ENCODE data around the gene TULP3.
"Not testable (repeated sequence)": the region's sequence is repeated elsewhere in the genome, so short reads cannot be mapped to it uniquely, and the experiment has no call there.

TULP3 gene

DNA sequence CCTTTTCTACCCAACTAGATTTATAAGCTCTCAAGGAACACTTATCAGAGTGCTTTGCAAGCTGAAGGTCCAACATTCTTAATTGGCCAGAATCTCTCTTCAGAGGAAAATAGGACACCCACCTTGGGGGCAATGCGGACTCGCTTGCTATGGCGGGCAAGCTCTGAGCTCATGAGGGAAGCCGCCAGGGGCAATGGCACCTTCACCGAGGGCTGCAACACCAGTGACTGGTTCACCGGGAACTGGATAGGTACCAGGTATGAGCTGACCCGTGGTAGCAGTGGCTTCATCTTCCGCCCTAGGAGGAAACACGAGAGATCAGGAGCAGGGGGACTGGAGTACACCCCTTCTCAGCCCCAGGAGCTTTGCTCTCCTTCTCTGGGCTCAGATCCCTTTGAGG lies 26.5 kb upstream of the TULP3 start:
- no peak for DNase-seq (ENCODE audit: low read depth)
- H3K4me3 ChIP-seq (ENCODE audit: low read depth, low read length), result no peak overlapping the region
- TF ChIP-seq POLR2A (IDR thresholded peaks at IDR 0.05; ENCODE audit: extremely low read depth, insufficient read length) (no peak), MYC (IDR thresholded peaks at IDR 0.05; ENCODE audit: low read depth, low read length) (no peak)
- TF ChIP-seq, protein P1, sequence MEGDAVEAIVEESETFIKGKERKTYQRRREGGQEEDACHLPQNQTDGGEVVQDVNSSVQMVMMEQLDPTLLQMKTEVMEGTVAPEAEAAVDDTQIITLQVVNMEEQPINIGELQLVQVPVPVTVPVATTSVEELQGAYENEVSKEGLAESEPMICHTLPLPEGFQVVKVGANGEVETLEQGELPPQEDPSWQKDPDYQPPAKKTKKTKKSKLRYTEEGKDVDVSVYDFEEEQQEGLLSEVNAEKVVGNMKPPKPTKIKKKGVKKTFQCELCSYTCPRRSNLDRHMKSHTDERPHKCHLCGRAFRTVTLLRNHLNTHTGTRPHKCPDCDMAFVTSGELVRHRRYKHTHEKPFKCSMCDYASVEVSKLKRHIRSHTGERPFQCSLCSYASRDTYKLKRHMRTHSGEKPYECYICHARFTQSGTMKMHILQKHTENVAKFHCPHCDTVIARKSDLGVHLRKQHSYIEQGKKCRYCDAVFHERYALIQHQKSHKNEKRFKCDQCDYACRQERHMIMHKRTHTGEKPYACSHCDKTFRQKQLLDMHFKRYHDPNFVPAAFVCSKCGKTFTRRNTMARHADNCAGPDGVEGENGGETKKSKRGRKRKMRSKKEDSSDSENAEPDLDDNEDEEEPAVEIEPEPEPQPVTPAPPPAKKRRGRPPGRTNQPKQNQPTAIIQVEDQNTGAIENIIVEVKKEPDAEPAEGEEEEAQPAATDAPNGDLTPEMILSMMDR (IDR thresholded peaks at IDR 0.05; ENCODE audit: low read depth, low read length), result no peak
- TF ChIP-seq, protein P2, sequence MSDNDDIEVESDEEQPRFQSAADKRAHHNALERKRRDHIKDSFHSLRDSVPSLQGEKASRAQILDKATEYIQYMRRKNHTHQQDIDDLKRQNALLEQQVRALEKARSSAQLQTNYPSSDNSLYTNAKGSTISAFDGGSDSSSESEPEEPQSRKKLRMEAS (IDR thresholded peaks at IDR 0.05; ENCODE audit: low read depth, low read length), result no peak

DNA sequence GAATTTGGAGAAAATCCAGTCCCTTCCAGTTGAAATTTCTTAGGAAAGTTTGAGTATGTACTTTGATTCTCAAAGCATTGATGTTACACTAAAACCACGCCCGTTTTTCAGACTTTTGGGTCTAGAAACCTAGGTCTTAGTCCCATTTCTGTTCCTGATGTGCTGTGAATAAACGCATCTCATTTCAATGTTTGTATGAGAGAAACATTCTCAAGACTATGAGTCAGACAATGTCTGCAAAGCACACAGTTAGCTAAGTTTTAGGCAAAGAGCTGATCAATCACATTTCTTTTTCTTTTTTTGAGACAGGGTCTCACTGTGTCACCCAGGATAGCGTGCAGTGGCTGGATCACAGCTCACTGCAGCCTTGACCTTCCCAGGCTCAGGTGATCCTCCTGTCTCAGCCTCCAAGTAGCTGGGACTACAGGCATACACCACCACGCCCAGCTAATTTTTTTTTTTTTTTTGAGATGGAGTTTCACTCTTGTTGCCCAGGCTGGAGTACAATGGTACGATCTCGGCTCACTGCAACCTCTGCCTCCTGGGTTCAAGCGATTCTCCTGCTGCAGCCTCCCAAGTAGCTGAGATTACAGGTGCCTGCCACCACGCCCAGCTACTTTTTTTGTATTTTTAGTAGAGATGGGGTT lies 21.6 kb upstream of the TULP3 start:
- DNase-seq (ENCODE audit: low read depth), result not testable (repeated sequence)

DNA sequence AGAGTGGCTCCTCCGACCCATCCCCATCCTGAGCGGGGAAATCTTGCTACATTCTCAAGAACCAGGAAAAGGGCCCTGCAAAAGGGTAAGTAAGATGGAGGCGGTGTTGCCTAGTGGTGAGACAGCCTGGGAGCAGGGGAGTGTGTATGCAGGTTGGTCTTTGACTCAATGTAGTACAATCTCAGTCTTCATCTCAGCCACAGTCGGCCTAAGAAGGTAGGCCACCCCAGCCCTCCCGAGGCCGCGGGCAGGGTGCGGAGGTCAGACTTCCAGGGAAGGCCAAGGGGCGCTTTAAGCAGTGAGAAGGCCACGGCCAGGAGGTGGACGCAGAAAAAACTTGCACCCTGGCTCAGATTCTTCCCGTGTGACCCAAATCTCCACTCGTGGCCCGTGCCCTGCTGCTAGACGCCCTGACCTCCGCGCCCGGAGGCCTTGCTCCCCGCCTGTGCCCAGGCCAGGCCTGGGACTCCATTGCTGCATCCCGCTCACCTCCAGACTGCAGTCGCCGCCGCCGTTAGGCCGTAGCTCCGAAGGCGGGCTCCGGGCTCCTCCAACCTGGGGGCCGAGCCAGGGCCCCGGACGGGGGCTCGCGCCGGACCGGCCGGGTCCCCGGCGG lies 14.2 kb upstream of the TULP3 start:
- H3K4me3 ChIP-seq (ENCODE audit: low read depth, low read length), result peak overlapping the region; percentile 88
- TF ChIP-seq, protein P1 (IDR thresholded peaks at IDR 0.05; ENCODE audit: low read depth, low read length), result no peak
- TF ChIP-seq, protein P2 (IDR thresholded peaks at IDR 0.05; ENCODE audit: low read depth, low read length), result no peak
- TF ChIP-seq MYC (IDR thresholded peaks at IDR 0.05; ENCODE audit: low read depth, low read length), result no peak
- TF ChIP-seq POLR2A (IDR thresholded peaks at IDR 0.05; ENCODE audit: extremely low read depth, insufficient read length), result no peak
- peak; percentile 45 for DNase-seq (ENCODE audit: low read depth)

More for the DNA sequence above, 21.6 kb upstream of the TULP3 start:
- H3K4me3 ChIP-seq (ENCODE audit: low read depth, low read length), result not testable (repeated sequence)

DNA sequence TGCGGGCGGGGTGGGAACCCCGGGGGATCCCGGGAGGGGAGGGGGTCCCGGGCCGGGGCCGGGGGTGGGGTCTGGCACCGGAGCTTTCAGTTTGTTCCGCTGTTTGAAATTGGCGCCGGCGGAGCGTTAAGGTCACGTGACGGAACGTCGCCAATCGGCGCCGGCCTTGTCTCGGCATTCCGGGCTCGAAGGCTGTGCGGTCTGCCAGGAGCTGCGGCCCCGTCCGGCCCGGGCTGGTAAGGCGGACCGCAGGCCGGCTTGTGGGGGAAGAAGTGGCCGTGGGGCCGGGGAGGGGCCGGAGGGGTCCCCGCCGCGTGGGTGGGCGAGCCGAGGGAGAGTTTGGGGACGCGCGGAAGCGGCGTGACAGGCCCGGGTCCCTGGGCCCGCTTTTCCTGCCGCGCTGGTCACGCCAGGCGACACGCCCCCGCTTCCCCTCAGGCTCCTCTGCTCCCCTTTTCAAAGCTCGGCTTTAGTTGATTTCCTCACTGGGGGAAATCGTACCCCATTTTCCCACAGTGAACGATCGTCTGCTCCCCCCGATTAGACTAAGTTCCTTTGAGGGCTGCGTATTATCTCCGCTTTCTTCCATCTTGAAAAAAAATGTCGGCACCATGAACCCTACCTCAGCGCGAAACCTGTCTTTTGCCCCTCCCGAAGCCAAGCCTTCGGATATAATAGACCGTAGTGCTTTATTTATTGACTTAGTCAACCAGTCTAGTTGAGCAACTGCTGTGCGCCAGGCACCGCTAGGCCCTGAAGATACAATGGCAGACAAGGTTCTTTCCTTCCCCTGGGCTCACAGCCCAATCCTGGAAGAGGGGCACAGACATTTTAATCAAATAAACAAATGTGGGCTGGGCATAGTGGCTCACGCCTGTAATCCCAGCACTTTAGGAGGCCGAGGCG lies 13.4 kb upstream of the TULP3 start, which contains the start of the genes FOXM1 and RHNO1:
FOXM1 (minus strand) TSS at position 128 of the 906 bp plus-strand sequence. CDS start 2,696 bp downstream, outside the sequence.
RHNO1 (plus strand) TSS at position 177 of the 906 bp plus-strand sequence. CDS start 8,144 bp downstream, outside the sequence.
- TF ChIP-seq POLR2A (IDR thresholded peaks at IDR 0.05; ENCODE audit: extremely low read depth, insufficient read length) (peak; percentile 70), MYC (IDR thresholded peaks at IDR 0.05; ENCODE audit: low read depth, low read length) (peak; percentile 64)
- TF ChIP-seq, protein P2 (IDR thresholded peaks at IDR 0.05; ENCODE audit: low read depth, low read length), result peak; percentile 88
- TF ChIP-seq, protein P1 (IDR thresholded peaks at IDR 0.05; ENCODE audit: low read depth, low read length), result no peak
- peak within 1 kb of the TSS; percentile 88 for H3K4me3 ChIP-seq (ENCODE audit: low read depth, low read length)
- DNase-seq (ENCODE audit: low read depth), result peak; percentile 91

DNA sequence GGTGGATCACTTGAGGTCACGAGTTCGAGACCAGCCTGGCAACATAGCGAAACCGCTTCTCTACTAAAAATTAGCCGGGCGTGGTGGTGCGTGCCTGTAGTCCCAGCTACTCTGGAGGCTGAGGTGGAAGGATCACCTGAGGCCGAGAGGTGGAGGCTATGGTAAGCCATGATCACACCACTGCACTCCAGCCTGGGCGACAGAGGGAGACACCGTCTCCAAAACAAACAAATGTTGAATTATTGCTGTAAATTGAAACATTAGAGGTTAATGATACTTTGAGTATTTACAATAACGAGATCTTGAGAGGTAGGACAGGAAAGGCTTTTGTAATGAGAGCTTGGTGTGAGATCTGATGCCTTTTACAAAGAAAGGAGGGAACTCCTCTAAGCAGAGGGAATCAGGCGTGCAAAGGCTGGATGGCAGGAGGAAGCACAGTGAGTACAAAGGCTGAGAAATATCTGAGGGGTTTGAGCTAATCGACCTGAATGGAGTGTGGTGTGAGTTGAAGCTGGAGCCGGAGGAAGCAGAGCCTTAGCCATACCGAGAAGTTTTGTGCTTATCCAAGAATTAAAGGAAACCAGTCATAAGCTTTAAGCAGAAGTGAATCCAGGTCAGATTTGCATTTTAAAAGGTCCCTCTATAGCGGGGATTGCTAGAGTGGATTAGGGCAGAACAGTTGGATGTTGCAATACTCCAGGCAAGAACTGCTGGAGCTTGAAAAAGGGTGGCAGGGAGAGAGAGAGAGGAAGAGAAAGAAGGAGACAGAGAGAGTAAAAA lies 12.5 kb upstream of the TULP3 start:
- peak overlapping the region; percentile 85 for H3K4me3 ChIP-seq (ENCODE audit: low read depth, low read length)
- peak; percentile 84 for DNase-seq (ENCODE audit: low read depth)
- TF ChIP-seq, protein P1 (IDR thresholded peaks at IDR 0.05; ENCODE audit: low read depth, low read length), result no peak
- no peak for TF ChIP-seq POLR2A (IDR thresholded peaks at IDR 0.05; ENCODE audit: extremely low read depth, insufficient read length)
- TF ChIP-seq, protein P2 (IDR thresholded peaks at IDR 0.05; ENCODE audit: low read depth, low read length), result no peak
- no peak for TF ChIP-seq MYC (IDR thresholded peaks at IDR 0.05; ENCODE audit: low read depth, low read length)

All from NB4 (cell line).